PFSK-1 (cell line): Measurements from ENCODE around the gene ATPAF1.

ENCODE experiments used
- FOXP2 ChIP-seq: optimal IDR thresholded peaks from 2 replicates; pipeline ENCODE3; 2011; ENCODE audit warnings: borderline replicate concordance, control low read depth, inconsistent platforms; ENCODE audit not compliant: insufficient read depth; ENCODE audit errors: extremely low read length, extremely low read depth
- POLR2AphosphoS5 ChIP-seq: IDR thresholded peaks from 2 replicates; pipeline ENCODE4 v1.6.1; 2012; ENCODE audit warnings: low read depth, mild to moderate bottlenecking, control low read depth, low read length, moderate library complexity
- SIN3A ChIP-seq: IDR thresholded peaks from 2 replicates; pipeline ENCODE4 v1.6.1; 2012; ENCODE audit warnings: mild to moderate bottlenecking, low read length, moderate library complexity, borderline replicate concordance; ENCODE audit not compliant: insufficient read depth
- TAF1 ChIP-seq: IDR thresholded peaks from 2 replicates; pipeline ENCODE4 v1.6.1; 2012; ENCODE audit warnings: low read length, control low read depth, borderline replicate concordance; ENCODE audit not compliant: insufficient read depth
- TF ChIP-seq, protein P1 (sequence below), 2 experiments: IDR thresholded peaks; 2 replicates each; pipeline versions ENCODE4 v1.6.1 to v1.8.0; 2011 to 2012; ENCODE audit warnings: low read depth in 2 of 2, low read length in 2 of 2, control low read depth in 1 of 2, inconsistent platforms in 1 of 2, mild to moderate bottlenecking in 1 of 2, moderate library complexity in 1 of 2; ENCODE audit not compliant: insufficient read depth in 1 of 2

DNA sequence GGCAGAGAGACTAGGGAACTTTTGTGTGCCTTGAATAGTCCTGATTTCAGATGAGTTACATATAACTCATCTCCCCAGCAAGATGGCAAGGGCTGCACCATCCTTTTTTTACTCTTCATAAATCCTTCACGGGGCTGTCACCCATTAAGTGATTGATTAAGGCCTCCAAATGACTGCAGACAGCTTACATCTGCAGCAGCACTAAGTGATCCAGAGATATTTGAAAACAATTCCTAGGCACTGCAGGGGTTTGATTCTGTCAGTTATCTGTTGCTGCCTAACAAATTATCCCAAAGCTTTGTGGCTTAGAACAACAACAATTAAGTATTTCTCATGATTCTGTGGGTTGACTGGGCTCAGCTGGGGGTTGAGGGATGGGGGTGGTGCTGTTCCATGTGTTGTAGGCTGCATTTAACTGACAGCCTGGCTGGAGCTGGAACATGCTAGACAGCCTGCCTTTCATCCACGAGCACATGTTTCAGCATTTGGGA, 22.8 kb upstream of the ATPAF1 start:
- no peak for TF ChIP-seq POLR2AphosphoS5
- TF ChIP-seq, protein P1, sequence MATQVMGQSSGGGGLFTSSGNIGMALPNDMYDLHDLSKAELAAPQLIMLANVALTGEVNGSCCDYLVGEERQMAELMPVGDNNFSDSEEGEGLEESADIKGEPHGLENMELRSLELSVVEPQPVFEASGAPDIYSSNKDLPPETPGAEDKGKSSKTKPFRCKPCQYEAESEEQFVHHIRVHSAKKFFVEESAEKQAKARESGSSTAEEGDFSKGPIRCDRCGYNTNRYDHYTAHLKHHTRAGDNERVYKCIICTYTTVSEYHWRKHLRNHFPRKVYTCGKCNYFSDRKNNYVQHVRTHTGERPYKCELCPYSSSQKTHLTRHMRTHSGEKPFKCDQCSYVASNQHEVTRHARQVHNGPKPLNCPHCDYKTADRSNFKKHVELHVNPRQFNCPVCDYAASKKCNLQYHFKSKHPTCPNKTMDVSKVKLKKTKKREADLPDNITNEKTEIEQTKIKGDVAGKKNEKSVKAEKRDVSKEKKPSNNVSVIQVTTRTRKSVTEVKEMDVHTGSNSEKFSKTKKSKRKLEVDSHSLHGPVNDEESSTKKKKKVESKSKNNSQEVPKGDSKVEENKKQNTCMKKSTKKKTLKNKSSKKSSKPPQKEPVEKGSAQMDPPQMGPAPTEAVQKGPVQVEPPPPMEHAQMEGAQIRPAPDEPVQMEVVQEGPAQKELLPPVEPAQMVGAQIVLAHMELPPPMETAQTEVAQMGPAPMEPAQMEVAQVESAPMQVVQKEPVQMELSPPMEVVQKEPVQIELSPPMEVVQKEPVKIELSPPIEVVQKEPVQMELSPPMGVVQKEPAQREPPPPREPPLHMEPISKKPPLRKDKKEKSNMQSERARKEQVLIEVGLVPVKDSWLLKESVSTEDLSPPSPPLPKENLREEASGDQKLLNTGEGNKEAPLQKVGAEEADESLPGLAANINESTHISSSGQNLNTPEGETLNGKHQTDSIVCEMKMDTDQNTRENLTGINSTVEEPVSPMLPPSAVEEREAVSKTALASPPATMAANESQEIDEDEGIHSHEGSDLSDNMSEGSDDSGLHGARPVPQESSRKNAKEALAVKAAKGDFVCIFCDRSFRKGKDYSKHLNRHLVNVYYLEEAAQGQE (IDR thresholded peaks at IDR 0.05; ENCODE audit: insufficient read depth in 1 of 2, low read depth in 2 of 2, low read length in 2 of 2), result no peak
- TF ChIP-seq TAF1, result no peak
- TF ChIP-seq SIN3A, result no peak
- no peak for TF ChIP-seq FOXP2
